Forelimb muscle (tissue), 1 donor: ENCODE data around the gene GALNT9. TPM values are rescaled to one million over a fixed set of nuclear protein-coding genes. Genes with fewer than 3 reads are reported as not detected.

Experiments used
- DNase-seq: peaks from one replicate; pipeline ENCODE4 v3.0.0-alpha.2; 2013; ENCODE audit warnings: low read depth
- polyA plus RNA-seq: library from polyadenylated mRNA; unstranded; fragments of 120-200 nt; gene quantifications from one replicate; pipeline ENCODE4 v1.2.1, GENCODE V29; 2013; ENCODE audit not compliant: insufficient read length

The GALNT9 gene
- polyA plus RNA-seq, 1 donor, result 1.7 TPM

DNA sequence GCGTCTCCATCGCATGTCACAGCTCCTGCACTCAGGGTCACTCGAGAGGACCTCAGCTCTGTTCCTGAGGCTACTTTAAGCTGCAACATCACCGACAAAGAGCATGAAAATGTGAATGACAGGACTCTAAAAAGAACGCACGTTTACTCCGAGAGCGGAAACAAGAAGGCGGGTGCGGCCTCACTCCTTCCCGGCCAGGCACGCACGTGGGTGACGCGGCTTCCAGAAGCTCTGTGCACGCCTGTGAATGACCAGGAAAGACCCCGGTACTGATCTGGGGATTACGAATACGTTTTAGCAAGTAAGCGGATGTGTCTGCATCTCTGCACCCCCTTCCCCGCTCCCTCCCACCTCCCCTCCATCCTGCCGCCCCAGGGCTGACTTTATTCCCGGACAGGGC is 15.2 kb upstream of the GALNT9 start:
- no peak for DNase-seq

GRCh38 chr12:132344181-132344580 is 14.8 kb upstream of the GALNT9 start:
- no peak for DNase-seq

DNA sequence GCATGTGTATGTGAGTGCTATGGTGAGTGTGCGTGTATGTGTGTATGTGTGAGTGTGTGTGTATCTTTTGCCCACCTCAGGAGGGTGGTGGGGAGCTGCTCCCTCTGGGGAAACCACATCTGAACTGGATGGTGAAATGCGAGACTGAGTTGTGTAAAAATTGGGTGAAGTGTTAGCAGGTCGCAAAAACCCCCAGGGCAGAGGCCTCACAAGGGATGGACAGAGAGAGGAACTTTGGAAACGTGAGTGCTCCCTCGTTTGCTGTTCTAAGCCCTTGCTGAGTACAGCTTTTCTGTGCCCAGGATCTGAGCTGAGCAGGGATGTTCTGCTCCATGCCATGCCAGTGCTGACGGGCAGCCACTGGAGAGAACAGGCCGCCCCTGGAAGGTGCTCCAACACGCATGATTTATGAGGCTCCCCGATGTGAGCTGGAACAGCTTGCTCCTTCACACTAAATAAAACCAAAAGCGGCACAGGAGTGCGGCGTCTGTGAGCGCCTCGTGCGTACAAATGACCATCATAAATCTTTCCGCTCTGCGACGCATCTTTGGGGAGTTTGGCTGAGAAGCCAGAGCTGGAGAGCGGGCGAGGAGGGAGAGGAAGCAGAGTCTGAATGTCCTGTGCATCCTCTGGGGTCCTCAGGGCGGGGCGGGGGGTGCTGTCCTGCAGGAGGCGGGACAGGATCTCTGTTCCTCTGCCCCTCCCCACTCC is 14.1 kb upstream of the GALNT9 start:
- no peak for DNase-seq

DNA sequence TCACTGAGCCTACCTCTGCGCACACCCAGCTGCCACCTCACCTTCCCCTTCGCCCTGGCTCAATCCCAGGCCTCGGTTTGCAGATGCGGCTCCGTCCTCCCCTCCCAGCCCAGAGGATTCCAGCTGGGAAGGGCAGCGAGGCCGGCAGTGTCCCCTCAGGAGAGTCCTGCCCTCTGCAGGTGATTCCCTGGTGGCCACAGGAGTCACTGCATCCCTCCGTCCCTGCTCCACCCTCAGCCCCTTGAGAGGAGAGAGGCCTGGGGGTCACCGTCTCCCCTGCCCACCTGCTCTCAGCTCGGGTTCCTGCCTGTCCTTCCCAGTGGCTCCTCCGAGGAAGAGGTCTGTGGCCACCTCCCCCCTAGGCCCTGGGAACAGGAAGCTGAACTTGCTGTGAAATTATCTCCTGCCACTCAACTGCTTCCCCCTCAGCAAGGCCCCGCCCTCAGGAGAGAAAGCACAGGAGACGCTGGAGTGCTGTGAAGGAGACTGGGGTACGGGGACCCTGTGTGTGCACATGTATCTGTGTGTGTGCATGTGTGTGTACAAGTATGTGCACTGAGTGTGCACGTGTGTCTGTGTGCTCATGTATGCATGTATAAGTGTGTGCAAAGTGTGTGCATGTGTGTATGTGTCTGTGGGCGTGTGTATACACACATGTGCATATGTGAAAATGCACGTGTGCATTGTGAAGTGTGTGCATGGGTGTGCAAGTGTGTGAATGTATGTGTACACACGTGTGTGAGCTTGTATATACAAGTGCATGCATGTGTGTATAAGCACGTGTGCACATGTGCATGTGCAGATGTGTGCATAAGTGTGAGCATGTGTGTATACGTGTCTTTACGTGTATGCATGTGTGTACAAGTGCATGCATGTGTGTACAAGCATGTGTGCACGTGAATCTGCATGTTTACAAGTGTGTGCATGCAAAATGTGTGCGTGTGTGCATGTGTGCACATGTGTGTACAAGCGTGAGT is 13.2 kb upstream of the GALNT9 start:
- DNase-seq, result no peak

DNA sequence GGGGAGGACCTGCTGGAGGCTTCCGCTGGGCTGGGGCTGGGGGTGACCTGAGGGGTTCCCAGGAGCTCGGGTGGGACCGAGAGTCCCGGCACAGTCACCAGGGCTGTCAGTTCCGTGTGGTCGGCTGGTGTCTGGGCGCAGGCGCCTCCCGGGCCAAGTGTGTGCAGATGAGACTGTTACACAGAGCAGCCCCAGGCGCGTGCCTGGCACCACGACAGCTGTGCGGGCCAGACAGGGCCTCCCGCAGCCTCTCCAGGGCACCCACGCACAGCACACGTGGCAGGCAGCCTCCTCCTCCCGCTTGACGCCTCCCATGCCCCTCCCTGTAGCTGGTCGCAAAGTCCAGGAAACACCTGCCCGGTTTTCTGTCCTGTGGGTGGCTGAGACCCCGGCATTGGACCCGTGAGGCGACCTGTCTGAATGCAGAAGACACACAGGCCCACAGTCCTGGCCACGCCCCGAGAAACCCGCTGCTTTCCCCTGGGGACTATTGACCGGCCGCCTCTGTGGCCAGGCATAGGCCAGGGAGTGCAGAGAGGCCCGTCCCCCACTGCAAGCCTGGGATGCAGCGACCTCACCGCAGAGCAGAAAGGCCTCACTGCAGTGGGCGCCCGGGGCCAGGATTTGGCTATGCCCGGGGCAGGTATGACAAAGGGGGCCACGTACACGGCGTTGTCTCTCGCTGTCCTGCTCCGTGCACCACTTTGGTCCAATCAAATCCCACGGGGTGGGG is 12.1 kb upstream of the GALNT9 start:
- DNase-seq, result no peak

- no peak for DNase-seq
These were observed 11.1 kb upstream of the GALNT9 start for GRCh38 chr12:132340266-132341035.

GRCh38 chr12:132339856-132340255 is 10.5 kb upstream of the GALNT9 start:
- no peak for DNase-seq

GRCh38 chr12:132338781-132339180 is 9.4 kb upstream of the GALNT9 start:
- DNase-seq, result no peak

DNA sequence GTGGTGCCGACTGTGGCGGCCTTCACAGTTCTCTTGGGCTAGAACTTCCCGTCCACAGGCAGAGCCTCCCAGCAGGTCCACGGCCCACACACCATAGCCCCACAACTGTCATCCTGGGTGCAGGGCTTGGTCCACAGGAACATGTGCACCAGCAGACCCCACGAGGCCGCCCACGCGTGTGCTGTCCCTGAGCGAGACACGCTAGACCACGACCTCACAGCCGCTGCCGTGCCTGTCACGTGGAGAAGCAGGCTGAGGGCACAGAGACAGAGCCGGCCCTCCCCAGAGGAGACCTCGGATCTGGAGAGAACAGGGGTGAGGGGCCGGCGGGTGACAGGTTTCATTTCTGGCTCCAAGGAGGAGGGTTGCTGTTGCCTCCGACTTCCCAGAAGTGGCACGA is 8.9 kb upstream of the GALNT9 start:
- no peak for DNase-seq

GRCh38 chr12:132337557-132337956 is 8.2 kb upstream of the GALNT9 start:
- DNase-seq, result no peak

GRCh38 chr12:132336451-132337413 is 7.3 kb upstream of the GALNT9 start:
- DNase-seq, result no peak

DNA sequence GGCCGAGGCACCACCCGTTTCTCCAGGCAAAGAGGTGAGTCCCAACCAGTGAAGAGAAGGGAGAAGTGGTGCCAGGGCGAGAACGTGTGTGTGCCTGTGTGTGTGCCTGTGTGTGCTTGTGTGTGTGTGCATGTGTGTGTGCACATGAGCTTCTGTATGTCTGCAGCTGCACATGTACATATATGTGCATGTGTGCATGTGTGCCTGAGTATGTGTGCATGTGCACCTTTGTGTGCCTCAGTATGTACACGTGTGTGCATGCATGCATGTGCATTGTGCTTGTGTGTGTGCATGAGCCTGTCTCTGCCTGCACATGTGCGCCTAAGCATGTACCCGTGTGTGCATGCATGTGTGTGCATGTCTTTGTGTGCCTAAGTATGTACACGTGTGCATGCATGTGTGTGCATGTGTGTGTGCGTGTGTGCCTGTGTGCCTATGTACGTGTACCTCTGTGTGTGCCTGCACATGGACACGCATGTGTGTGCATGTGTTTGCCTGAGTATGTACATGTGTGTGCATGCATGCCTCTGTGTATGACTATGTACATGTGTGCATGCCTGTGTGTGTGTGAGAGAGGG is 5.9 kb upstream of the GALNT9 start:
- no peak for DNase-seq

DNA sequence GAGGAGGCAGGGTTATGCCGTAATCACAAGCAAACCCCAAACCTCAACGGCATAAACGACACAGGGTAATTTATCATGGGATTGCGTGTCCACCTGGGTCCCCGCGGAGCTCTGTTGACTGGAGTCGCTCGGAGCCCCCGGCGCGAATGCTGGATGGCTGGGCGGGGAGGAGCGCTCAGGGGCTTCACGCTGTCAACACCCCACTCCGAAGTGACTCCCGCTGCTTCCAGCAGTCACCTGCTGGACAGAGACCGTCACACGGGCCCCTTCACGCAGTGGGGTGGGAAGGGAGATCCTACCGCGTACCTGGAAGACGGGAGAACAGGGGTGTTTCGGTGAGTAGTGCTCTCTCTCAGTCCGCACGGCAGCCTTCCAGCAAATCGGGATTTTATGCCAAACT is 4.4 kb upstream of the GALNT9 start:
- DNase-seq, result no peak

DNA sequence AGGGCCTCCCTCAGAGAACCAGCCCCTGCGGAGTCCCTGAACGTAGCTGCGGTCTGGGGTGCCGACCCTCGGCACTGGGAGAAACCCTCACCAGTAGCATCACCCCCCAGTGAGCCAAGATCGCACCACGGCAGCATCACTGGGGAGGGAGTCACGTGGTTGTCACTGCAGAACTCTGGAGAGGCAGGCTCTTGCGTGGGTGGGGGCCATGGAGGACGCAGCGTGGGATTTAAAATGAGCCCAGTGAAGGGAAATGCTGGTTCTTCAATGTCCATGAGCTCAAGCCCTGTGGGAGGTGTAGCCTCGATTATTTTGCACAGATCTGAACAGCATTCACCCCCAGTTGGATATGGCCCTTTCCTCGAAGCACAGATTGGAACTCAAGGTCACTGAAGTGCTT is 3.9 kb upstream of the GALNT9 start:
- no peak for DNase-seq

- DNase-seq, result no peak
These were observed 1.1 kb upstream of the GALNT9 start for GRCh38 chr12:132330549-132330881.

- DNase-seq, result no peak
These were observed 545 bp upstream of the GALNT9 start for GRCh38 chr12:132329720-132330548.

DNA sequence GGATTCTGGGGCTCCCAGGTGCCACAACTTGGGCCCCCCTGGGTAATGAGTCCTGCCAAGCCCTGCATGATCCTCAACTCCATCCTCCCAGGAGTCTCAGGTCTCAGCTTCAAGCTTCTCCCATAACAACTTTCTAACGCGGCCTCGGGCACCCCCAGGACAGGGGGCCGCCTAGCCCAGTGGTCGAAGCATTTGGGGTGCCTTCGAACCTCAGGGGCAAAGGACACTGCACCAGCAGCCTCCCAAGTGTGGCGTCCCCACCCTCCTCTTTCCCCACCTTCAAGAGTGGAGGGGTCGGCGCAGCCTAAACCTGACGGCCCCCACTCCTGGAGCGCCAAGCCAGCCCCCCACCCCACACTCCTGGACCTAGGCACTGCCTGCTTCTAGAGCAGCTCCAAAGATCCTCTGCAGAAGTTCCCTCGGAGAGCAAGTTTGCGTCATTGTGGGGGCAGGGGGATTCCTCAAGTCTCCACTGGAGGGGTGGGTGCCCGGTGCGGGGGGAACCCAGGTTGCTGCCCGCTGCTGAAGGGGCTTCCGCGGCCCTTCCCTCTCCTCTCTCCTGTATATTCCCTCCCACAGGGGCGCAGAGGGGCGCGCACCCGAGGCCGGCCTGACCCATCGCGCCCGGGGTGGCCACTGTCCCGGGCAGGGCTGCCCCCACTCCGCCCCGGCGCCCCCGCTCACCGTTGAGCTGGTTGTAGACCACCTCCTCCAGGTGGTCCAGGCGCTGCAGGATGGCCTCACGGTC is 933 bp downstream of the GALNT9 start:
- no peak for DNase-seq
